Activated naive CD8-positive, alpha-beta T cell treated with anti-CD3 and anti-CD28 coated beads for 36 hours (primary cell): ENCODE data around the gene AXIN1. TPM values are rescaled to one million over a fixed set of nuclear protein-coding genes. Genes with fewer than 3 reads are reported as not detected.
A peak's percentile ranks its signal among the peaks of the same experiment; 100 is the strongest.
"Not testable (repeated sequence)": the region's sequence is repeated elsewhere in the genome, so short reads cannot be mapped to it uniquely, and the experiment has no call there.

Experiments used
- DNase-seq: peaks from one replicate; pipeline ENCODE4 v3.0.0; 2021
- H3K27ac Mint-ChIP-seq: one replicate; pipeline ENCODE4 v1.8.0; 2022; ENCODE audit warnings: mild to moderate bottlenecking, moderate library complexity, mixed read lengths
- H3K27me3 Mint-ChIP-seq: one replicate; pipeline ENCODE4 v1.8.0; 2022; ENCODE audit warnings: mild to moderate bottlenecking, mixed read lengths
- H3K36me3 Mint-ChIP-seq: one replicate; pipeline ENCODE4 v1.8.0; 2021; ENCODE audit warnings: mild to moderate bottlenecking, mixed read lengths
- H3K4me1 Mint-ChIP-seq: one replicate; pipeline ENCODE4 v1.8.0; 2021; ENCODE audit warnings: mixed read lengths
- H3K4me3 Mint-ChIP-seq: one replicate; pipeline ENCODE4 v1.8.0; 2022; ENCODE audit warnings: mild to moderate bottlenecking, moderate library complexity, mixed read lengths
- H3K9me3 Mint-ChIP-seq: one replicate; pipeline ENCODE4 v1.8.0; 2022; ENCODE audit warnings: mixed read lengths
- total RNA-seq, 2 experiments: library from RNA; stranded (reverse); gene quantifications; one replicate each; pipeline ENCODE4 v1.2.3, GENCODE V29; 2021

AXIN1 gene
- total RNA-seq, 2 experiments from 2014 or later, result 23.9 to 24.6 TPM

DNA sequence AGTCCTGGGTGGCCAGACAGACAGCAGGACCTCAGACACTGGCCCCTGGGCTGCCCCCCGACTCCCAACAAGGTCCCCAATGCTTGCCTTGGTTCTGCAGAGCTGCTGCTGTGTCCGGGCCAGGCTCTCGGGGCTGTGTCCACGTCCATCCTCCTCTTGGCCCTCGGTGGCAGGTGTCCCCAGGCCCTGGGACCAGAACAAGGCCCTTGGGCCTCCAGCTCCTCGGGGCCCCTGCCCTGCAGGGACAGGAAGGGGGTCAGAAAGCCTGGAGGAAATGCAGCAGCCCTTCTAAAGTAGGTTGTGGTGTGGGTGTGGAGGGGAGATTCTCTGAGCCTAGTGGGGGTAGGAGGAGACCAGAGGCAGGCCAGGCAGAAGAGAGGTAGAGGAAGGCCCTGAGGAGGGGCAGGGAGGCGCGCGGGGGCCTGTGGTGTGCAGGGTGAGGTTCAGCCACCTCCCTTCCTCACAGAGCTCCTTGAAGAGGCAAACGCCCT lies 2.5 kb upstream of the AXIN1 start:
- H3K9me3 Mint-ChIP-seq, result no peaks in the 10 kb centered on the region
- no peak for DNase-seq
- H3K4me1 Mint-ChIP-seq, result peaks cover 29% of the 10 kb centered on the region
- peak overlapping the region; percentile 80 for H3K27ac Mint-ChIP-seq
- H3K27me3 Mint-ChIP-seq, result no peaks in the 10 kb centered on the region
- H3K36me3 Mint-ChIP-seq, result peaks cover 8% of the 10 kb centered on the region
- no peak overlapping the region for H3K4me3 Mint-ChIP-seq

DNA sequence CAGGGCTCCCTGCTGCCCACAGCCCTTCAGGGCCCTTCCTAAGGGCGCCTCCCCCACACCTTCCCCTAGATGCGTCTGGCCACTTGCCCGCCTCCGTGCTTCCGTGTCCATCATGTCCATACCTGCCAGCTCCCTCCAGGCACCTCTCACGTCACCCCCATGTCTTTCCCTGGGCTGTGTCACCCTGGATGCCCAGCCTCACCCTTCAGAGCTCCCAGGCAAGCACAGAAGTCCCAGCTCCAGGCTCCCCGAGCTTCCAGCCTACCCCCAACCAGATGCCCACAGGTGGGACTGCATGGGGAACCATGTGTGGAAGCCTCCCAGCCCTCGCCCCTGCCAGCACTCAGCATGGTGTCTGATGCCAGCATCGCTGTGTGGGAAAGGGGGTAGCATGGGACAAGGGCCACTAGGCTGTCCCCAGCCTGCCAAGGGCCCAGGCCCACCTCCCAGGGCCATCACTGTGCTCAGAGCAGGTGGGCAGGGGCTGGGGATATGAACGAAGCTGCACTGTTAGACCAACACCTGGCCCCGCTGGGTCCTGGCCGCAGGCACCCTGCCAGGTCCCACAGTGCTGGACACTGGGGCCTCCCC lies 1.9 kb upstream of the AXIN1 start:
- Mint-ChIP-seq H3K36me3 (peaks cover 10% of the 10 kb centered on the region), H3K27me3 (no peaks in the 10 kb centered on the region), H3K4me1 (peaks cover 35% of the 10 kb centered on the region), H3K27ac (peak overlapping the region; percentile 7), H3K9me3 (no peaks in the 10 kb centered on the region), H3K4me3 (peak overlapping the region; percentile 11)
- DNase-seq, result no peak

DNA sequence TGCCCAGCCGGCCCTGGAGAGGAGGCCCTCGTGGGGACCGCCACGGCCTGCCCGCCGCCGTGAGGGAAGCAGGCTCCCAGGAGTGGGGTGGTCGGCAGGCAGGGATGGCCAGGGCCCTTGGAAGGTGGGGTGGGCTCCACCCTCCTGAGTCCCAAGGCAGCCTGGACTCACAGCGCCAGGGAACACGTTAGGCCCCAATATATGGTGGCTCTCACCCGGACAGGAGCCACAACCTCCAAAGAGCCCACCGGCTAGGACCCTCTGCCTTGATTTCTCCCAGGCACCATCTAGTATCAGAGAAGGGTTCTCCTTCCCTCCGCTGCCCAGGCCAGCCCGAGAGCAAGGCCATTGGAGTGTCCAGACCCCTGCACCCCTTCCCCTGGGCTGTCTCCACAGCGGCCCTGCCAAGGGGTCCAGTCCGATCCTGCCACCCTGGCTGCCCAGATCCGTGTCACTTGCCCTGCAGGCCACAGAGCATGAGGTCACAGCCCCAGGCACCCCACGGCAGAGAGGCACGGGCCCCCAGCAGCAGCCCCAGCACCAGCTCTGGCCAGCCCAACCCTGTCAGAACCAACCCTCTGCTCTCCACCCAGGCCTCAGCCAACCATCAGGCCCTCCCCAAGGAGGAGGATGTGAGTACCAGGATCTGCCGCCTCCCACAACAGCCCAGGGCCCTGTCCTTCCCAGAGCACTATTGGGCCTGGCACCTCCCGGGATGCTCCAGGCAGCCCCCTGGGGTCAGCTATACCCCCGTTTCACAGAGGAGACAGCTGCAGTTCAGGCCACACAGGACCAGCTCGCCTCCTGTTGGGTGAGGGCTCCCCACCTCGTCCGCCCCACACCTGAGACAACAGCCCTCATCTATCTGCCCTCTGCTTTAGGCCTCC lies 1.1 kb upstream of the AXIN1 start:
- H3K4me1 Mint-ChIP-seq, result peaks cover 39% of the 10 kb centered on the region
- H3K36me3 Mint-ChIP-seq, result peaks cover 10% of the 10 kb centered on the region
- peak overlapping the region; percentile 11 for H3K4me3 Mint-ChIP-seq
- no peak overlapping the region for H3K27ac Mint-ChIP-seq
- H3K27me3 Mint-ChIP-seq, result no peaks in the 10 kb centered on the region
- no peaks in the 10 kb centered on the region for H3K9me3 Mint-ChIP-seq
- DNase-seq, result no peak

DNA sequence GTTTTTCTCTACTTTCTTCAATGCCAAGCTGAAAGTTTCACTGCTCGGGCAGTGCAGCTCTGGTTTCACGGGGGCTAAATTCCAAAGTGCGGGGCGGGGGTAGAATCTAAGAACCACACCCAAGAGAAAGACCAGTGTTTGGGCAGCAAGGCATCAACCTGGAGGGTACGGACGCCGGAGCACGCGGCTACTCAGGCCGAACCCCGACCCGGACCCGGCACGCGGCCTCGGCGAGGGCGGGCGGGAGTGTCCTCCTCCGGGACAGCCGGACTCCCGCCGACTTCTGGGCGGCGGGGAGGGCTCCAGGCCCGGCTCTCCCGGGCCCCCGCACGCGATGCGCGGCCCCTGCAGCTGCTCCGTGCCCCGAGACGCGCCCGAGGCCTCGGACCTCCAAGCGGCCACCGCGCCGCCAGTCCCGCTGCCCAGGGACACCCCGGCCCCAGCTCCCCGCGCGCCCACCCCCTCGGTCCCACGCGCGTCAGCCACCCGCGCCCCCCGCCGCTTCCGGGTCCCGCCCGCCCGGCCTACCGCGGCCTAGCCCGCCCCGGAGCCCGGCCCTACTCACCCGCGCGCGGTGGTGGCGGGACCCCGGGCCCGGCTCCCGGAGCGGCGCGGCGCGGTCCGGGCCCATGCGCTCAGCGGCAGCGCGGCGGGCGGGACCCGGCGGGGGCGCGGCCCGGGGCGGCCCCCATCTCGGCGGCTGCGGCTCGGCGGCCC lies 561 bp downstream of the AXIN1 start:
- peak overlapping the region; percentile 83 for H3K4me3 Mint-ChIP-seq
- H3K9me3 Mint-ChIP-seq, result no peaks in the 10 kb centered on the region
- H3K4me1 Mint-ChIP-seq, result peaks cover 54% of the 10 kb centered on the region
- peaks cover 10% of the 10 kb centered on the region for H3K36me3 Mint-ChIP-seq
- H3K27ac Mint-ChIP-seq, result peak overlapping the region; percentile 84
- H3K27me3 Mint-ChIP-seq, result no peaks in the 10 kb centered on the region
- DNase-seq, result no peak

DNA sequence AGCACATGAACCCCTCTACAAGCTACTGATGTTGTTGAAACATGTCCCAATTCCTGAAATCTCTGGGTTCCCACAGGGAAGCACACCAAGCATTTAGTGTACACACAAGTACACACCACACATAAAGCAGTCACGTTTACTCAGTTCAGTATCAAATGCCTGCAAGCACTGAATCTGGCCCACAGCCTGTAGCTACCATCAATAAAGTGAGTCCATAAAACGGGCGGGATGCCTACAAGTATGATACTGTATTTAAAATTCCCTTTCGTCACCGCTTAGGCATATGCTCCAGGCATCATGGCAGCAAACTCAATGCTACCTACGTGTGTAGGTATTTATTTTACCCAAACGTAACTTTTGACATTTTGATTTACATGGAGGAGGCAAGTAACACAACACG lies 2.3 kb downstream of the AXIN1 start:
- no peak for DNase-seq
- no peaks in the 10 kb centered on the region for H3K27me3 Mint-ChIP-seq
- H3K4me3 Mint-ChIP-seq, result no peak overlapping the region
- H3K9me3 Mint-ChIP-seq, result no peaks in the 10 kb centered on the region
- H3K4me1 Mint-ChIP-seq, result peaks cover 51% of the 10 kb centered on the region
- peaks cover 10% of the 10 kb centered on the region for H3K36me3 Mint-ChIP-seq
- H3K27ac Mint-ChIP-seq, result no peak overlapping the region

DNA sequence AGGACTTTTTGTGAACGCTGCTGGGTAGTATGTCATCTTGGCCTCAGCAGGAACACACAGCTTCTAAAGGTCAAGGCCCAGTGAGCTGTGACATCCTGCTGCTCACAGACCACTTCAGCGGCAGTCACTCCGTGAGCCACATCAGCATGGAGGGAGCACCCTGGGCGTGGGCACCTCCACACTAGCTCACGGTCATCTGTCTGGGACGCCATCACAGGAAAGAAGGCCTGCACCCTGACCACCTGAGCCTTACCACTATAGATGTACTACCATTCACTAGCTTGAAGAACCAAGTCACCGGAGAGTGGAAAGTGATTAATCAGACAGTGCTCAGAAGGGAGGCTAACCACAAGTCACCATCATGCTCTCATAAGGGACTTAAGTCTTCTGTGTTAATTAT lies 3.3 kb downstream of the AXIN1 start:
- DNase-seq, result no peak
- H3K9me3 Mint-ChIP-seq, result no peaks in the 10 kb centered on the region
- peak overlapping the region; percentile 40 for H3K4me3 Mint-ChIP-seq
- H3K27ac Mint-ChIP-seq, result peak overlapping the region; percentile 63
- H3K27me3 Mint-ChIP-seq, result no peaks in the 10 kb centered on the region
- H3K36me3 Mint-ChIP-seq, result peaks cover 14% of the 10 kb centered on the region
- peaks cover 51% of the 10 kb centered on the region for H3K4me1 Mint-ChIP-seq

DNA sequence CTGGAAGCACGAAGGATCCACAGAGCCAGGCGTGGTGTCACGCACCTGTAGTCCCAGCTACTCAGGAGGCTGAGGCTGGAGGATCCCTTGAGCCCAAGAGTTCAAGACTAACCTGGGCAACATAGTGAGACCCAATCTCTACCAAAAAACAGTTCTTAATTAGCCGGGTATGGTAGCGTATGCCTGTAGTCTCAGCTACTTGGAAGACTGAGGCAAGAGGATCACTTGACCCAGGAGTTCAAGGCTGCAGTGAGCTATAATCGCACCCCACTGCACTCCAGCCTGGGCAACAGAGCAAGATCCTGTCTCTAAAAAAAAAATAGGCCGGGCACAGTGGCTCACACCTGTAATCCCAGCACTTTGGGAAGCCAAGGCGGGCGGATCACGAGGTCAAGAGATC lies 4.0 kb downstream of the AXIN1 start:
- H3K36me3 Mint-ChIP-seq, result peaks cover 19% of the 10 kb centered on the region
- not testable (repeated sequence) for H3K9me3 Mint-ChIP-seq, H3K27ac Mint-ChIP-seq, H3K4me3 Mint-ChIP-seq, H3K27me3 Mint-ChIP-seq, DNase-seq
- H3K4me1 Mint-ChIP-seq, result peaks cover 49% of the 10 kb centered on the region

DNA sequence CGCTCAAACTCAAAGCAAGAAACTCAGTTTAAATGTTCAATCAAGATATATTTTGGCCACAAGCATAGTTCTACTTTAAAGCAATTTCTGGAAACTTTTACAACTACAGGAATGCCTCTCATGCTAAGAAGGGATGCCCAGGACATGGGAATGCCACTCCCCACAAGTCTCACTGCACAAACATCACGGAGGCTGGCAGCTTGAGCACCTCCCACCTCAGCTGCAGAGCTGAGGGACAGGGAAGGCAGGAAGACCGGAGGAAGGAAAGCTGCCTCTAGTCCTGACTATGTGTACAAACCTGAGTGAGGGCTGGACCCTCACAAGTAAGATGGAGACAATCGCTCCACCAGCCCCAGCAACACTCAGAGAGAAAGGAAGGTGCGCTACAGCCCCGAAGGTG lies 5.3 kb downstream of the AXIN1 start:
- no peak for DNase-seq
- Mint-ChIP-seq H3K36me3 (peaks cover 22% of the 10 kb centered on the region), H3K9me3 (no peaks in the 10 kb centered on the region), H3K4me3 (no peak overlapping the region), H3K27ac (no peak overlapping the region), H3K4me1 (peaks cover 62% of the 10 kb centered on the region), H3K27me3 (no peaks in the 10 kb centered on the region)

DNA sequence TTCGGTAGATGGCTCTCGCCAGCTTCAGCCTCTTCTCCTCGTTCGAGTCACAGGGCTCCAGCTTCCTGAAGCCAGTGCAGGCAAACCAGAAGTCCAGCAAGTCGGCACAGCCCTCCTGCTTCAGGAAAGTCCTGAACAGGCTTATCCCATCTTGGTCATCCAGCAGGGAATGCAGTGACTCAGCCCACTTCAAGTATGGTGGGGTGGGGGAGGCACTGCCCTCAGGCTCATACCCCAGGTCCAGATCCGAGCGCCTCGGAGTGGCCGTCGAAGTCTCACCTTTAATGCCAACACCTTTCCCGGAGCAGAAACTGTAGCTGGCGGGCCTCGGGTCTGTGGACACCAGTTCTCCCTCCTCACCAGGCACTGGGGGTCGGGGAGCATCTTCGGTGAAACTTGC lies 5.9 kb downstream of the AXIN1 start:
- H3K9me3 Mint-ChIP-seq, result no peaks in the 10 kb centered on the region
- DNase-seq, result no peak
- no peaks in the 10 kb centered on the region for H3K27me3 Mint-ChIP-seq
- H3K4me1 Mint-ChIP-seq, result peaks cover 66% of the 10 kb centered on the region
- peaks cover 26% of the 10 kb centered on the region for H3K36me3 Mint-ChIP-seq
- H3K27ac Mint-ChIP-seq, result no peak overlapping the region
- H3K4me3 Mint-ChIP-seq, result no peak overlapping the region

DNA sequence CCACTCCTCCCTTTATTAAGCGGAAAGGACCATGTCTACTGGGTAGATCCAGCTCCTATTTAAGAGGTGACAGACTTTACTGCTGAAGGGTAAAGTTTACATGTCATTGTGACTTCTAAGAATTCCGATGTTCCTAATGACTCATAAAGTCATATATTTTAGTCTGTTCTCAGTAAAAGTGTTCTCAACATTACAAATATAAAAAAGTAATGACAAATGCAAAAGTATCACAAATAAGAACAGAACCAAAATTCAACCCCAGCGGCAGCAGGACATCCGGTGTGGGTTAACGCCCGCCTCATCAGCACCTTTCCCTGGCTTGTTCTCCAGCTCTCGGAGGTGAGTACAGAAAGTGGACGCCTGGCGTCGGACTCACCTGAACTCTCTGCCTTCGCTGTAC lies 6.8 kb downstream of the AXIN1 start:
- DNase-seq, result no peak
- H3K36me3 Mint-ChIP-seq, result peaks cover 25% of the 10 kb centered on the region

DNA sequence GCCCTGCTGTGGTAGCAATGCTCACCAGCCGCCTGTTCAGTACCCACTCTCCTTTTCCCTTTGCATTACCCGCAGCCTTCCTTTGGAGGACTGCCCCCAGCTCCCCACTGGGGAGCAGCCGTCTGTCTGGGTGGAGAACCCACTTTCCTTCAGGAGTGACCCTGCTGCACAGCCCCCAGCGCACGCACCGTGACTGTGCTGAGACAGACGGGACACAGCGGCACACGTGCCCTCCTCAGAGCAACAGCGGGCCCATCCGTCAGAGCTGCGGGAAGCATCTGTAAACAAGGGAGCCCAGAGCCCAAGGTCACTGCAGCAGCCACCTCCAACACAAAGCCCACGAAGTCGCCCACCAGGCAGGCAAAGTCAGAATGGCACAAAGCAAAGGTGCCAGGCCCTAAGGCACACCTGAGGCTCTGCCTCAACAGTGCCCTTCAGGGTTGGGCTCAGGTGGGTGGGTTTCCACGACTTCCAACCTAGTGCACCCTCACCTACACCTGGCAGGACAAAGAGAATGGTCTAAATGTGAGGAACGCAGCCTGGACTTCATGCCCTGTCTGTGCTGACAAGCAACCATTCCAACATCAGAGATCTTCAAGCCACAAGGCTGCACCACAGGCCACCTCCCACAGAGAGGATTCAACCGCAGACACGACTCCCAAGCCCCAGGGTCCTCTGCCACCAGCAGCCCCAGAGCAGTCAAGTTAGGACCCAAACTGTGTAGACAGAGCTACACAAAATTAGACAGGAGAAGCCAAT lies 9.9 kb downstream of the AXIN1 start:
- Mint-ChIP-seq H3K4me3 (no peak overlapping the region), H3K27me3 (no peaks in the 10 kb centered on the region), H3K36me3 (peaks cover 29% of the 10 kb centered on the region), H3K9me3 (no peaks in the 10 kb centered on the region), H3K27ac (no peak overlapping the region), H3K4me1 (peaks cover 56% of the 10 kb centered on the region)
- DNase-seq, result no peak

More for the DNA sequence above, 6.8 kb downstream of the AXIN1 start:
- Mint-ChIP-seq H3K4me1 (peaks cover 62% of the 10 kb centered on the region), H3K27ac (no peak overlapping the region), H3K4me3 (no peak overlapping the region), H3K27me3 (no peaks in the 10 kb centered on the region), H3K9me3 (no peaks in the 10 kb centered on the region)

DNA sequence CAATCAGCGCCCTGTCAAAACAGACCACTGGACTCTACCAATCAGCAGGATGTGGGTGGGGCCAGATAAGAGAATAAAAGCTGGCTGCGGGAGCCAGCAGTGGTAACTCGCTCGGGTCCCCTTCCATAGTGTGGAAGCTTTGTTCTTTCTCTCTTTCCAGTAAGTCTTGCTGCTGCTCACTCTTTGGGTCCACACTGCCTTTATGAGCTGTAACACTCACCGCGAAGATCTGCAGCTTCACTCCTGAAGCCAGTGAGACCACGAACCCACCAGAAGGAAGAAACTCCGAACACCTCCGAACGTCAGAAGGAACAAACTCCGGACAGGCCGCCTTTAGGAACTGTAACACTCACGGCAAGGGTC lies 10.6 kb downstream of the AXIN1 start:
- peaks cover 50% of the 10 kb centered on the region for H3K4me1 Mint-ChIP-seq
- peaks cover 29% of the 10 kb centered on the region for H3K36me3 Mint-ChIP-seq
- peak overlapping the region; percentile 22 for H3K4me3 Mint-ChIP-seq
- H3K9me3 Mint-ChIP-seq, DNase-seq, H3K27me3 Mint-ChIP-seq, H3K27ac Mint-ChIP-seq: not testable (repeated sequence)

DNA sequence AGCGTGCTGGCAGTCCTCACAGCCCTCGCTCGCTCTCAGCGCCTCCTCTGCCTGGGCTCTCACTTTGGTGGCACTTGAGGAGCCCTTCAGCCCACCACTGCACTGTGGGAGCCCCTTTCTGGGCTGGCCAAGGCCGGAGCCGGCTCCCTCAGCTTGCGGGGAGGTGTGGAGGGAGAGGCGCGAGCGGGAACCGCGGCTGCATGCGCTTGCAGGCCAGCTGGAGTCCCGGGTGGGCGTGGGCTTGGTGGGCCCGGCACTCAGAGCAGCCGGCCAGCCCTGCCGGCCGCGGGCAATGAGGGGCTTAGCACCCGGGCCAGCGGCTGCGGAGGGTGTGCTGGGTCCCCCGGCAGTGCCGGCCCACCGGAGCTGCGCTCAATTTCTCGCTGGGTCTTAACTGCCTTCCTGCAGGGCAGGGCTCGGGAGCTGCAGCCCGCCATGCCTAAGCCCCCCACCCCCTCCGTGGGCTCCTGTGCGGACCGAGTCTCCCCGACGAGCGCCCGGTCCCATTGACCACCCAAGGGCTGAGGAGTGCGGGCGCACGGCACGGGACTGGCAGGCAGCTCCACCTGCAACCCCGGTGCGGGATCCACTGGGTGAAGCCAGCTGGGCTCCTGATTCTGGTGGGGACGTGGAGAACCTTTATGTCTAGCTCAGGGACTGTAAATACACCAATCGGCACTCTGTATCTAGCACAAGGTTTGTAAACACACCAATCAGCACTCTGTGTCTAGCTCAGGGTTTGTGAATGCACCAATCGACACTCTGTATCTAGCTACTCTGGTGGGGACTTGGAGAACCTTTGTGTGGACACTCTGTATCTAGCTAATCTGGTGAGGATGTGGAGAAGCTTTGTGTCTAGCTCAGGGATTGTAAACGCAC lies 11.2 kb downstream of the AXIN1 start:
- H3K27me3 Mint-ChIP-seq, H3K9me3 Mint-ChIP-seq, H3K4me3 Mint-ChIP-seq, H3K27ac Mint-ChIP-seq, DNase-seq: not testable (repeated sequence)
- Mint-ChIP-seq H3K36me3 (peaks cover 29% of the 10 kb centered on the region), H3K4me1 (peaks cover 50% of the 10 kb centered on the region)
